Daoy (cell line): ENCODE measurements around the gene MOB3A. TPM values are rescaled to one million over a fixed set of nuclear protein-coding genes. Genes with fewer than 3 reads are reported as not detected.
A peak's percentile ranks its signal among the peaks of the same experiment; 100 is the strongest.
"Not testable (repeated sequence)": the region's sequence is repeated elsewhere in the genome, so short reads cannot be mapped to it uniquely, and the experiment has no call there.

Experiments
- DNase-seq: peaks from one replicate; pipeline ENCODE4 v3.0.0-alpha.2; 2015; ENCODE audit warnings: low read depth
- total RNA-seq: library from RNA; depleted of rRNA; stranded (reverse); fragments of >200 nt; shearing (Covaris generic); gene quantifications from 2 replicates; pipeline ENCODE4 v1.2.3, GENCODE V29; 2014

MOB3A gene
- total RNA-seq, 1 experiment from 2014 or later, result 11.1 TPM

DNA sequence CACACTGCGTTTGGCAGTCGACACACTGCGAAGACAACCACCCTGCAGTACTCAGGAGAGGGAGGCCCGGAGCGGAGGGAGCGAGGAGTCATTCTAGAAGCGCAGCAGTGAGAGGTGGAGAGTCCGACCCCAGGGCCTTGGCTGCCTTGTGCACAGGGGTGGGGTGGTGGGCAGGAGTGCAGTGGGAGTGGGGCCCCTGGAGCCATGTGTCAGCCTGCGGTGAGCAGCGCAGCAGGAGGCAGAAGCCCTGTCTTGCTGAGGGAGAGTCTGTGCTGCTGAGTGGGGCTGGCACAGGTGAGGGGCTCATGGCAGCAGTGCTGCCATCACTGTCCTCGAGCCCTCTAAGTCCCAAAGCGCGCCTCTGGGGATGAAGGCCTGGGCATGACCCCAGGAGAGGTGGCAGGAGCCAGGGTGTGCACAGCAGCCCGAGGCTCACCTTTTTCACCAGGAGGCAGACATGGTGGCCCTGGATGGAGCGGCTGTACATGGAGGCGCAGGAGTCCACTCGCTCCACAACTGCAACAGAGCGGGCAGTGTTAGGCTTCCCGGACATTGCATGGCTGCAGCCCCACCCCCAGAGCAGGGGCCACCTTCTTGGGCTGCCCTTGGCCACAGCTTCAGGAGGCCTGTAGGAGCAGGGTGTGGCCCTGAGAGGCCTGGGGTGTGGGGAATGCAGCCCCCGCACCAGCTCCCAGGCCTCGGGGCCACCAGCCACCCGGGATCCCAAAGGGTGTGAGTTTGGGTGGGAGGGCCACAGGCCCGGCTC, 12.3 kb upstream of the MOB3A start:
- DNase-seq, result no peak

DNA sequence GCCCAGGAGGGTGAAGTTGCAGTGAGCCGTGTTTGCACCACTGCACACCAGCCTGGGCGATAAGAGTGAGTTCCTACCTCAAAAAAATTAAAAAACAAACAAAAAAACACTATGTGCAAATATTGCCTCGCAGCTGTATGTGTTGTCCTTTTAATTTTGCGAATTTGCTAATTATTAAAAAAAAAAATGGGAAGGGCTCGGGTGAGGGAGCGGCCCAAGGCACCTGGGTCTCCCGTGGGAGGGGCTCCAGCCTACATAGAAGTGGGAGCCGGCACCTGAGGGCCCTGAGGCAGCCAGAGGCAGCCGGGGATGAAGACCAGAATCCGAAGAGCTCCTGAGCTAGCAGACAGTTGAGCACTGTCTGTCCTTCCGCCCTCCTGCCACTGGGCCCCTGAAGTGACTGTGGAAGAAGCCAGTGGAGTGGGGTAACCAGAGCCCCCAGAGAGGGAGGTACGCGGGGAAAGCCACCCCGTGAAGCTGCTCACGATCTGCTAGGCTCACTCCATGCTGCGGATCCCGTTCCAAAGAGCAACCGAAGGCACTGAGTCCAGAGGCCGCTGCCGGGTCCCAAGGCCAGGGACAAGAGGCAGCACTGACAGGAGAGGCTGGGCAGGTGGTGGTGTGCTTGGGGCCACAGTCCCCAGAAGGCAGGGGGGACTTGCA, 7.0 kb upstream of the MOB3A start:
- DNase-seq, result no peak

DNA sequence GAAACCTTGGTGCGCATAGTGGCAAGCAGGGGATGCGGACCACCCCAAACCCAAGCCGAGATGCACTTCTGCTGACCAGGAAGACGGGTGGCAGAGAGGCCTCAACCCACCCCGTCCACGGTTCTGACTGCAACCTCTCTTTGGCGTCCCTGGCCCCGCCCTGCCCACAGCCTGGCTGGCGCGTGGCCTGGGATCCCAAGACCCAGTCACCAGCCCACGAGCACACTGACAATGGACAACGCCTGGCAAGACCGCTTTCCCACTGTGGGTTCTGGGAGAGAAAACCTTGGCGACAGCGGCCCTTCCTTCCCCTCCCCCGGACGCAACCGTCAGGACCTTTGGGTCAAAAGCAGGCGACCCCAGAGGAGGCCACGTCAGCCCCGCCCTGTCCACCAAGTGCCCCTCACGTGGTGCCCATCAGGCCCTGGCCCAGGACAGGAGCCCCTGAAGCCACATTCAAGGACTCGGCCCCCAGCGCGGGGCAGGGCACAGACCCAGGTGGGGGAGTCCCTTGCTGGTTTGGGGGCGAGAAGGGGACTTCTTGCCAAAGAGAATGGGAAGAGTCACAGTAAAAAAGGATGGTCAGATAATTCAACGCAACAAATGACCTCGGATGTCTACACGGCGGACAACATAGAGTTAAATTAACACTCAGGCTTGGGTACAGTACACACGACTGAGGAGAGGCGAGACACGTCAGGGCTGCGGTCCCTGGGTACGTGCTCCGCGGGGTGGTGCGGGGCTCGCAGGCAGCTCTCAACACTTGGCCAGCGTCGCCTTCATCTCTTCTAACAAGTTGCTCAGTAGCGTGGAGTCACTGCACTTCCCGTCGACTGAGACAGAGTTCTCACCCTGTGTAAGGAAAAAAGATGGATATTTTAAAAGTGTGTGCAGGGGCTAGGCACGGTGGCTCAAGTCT, 5.5 kb upstream of the MOB3A start:
- DNase-seq, result no peak

DNA sequence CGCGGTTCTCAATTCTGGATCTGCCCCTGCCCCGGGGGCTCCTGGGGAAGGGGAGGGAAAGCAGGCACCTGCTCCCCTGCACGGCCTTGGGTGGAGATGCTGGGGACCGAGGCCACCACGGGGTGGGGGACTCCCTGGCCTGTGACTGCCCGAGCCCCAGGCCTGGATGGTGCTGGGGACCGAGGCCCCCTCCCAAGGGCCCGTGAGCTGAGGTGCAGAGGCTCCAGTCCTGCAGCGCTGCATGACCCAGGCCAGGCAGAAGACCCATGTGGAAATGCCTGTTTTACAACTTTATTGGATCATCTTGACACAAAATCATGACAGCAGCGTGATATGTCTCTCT, 4.6 kb upstream of the MOB3A start:
- no peak for DNase-seq

DNA sequence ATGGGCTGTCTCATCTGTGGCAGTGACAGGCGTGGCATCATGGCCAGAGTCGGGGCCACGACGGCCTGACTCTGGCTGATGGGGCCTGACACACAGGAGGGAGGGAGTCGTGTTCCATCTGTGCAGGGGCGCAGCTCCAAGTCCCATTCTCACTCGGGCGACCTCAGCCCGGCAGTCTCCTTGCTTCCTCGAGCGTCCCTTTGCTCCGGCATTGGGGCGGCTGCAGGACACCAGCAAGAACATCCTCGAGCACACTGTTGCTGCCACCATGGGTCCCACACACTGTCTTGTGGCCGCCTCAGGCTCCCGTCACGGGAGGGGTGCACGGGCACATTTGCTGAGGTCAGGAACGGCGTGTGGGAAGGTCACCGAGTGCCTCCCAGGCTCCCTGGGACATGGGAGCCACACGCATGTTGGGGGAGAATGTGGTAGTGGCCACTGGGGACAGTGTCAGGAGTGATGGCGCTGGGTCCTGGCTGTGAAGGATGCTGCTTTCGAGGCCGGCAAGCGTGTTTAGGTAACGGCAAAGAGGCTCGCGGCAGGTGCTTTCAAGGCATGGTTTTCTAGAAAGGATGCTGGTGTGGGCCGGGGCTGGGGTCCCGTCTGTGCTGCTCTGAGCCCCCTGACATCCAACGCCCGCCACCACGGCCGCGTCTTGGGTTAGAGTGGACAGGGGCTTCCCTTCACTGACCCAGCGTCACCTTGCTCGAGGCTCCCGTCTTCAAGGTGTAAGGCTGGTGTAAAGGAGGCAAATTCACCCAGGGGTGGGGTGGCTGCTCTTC, 4.0 kb upstream of the MOB3A start:
- DNase-seq, result no peak

DNA sequence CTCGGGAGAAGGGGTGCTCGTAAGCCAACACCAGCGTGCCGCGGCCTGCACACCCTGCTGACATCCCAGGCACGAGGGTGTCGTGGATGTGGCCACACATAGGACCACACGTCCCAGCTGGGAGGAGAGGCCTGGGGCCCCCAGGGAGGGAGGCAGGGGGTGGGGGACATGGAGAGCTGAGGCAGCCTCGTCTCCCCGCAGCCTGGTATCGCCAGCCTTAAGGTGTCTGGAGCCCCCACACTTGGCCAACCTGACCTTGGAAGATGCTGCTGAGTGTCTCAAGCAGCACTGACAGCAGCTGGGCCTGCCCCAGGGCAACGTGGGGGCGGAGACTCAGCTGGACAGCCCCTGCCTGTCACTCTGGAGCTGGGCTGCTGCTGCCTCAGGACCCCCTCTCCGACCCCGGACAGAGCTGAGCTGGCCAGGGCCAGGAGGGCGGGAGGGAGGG, 3.0 kb upstream of the MOB3A start:
- DNase-seq, result no peak

DNA sequence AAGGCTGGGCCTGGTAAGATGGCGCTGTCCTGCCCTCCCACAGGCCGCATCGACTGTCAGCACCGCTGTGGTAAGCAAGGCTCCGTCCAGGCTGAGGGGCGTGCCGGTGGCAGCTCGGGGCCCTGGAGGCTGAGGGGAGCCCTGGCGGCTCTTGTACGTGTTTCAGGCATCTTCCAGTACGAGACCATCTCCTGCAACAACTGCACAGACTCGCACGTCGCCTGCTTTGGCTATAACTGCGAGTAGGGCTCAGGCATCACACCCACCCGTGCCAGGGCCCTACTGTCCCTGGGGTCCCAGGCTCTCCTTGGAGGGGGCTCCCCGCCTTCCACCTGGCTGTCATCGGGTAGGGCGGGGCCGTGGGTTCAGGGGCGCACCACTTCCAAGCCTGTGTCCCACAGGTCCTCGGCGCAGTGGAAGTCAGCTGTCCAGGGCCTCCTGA, 1.8 kb upstream of the MOB3A start:
- DNase-seq, result no peak

DNA sequence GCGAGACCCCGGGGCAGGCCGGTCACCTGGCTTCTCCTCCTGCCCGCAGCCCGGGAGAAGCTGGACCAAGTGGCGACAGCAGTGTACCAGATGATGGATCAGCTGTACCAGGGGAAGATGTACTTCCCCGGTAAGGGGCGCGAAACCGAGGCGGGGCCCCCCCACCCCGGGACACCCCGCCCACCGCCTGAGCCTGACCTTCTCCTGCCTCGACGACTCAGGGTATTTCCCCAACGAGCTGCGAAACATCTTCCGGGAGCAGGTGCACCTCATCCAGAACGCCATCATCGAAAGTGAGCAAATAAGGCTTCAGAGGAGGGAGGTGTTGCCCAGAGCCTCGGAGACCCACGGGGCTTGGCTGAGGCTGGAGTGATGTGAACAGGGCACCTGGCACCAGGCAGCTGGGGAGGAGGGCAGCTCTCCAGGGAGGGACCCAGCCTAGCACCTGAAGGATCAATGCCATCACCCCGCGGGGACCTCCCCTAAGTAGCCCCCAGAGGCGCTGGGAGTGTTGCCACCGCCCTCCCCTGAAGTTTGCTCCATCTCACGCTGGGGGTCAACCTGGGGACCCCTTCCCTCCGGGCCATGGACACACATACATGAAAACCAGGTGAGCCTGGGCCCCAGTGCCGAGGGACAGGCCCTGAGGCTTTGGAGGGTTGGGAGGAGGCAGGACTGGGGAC, 1.2 kb upstream of the MOB3A start:
- DNase-seq, result no peak

DNA sequence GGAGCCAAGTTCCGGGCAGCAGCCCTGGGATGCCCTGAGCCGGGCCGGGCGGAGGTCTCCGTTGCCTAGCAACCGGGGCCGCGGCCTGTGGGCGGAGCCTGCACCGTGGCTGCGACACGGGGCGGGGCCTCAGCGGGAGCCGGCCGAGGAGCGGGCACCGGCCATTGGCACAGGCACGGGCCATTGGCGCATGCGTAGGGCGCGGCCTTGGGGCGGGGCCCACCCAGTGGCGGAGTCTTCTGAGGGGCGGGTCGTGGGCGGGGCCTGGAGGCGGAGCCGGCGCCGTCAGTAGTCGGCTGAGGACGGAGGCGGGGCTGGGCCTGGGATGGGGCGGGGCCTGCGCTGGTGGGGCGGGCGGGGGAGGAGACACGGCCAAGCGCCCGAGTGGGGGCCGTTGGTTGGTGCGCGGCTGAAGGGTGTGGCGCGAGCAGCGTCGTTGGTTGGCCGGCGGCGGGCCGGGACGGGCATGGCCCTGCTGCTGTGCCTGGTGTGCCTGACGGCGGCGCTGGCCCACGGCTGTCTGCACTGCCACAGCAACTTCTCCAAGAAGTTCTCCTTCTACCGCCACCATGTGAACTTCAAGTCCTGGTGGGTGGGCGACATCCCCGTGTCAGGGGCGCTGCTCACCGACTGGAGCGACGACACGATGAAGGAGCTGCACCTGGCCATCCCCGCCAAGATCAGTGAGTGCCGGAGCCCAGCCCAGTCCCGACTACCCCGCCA, 515 bp upstream of the MOB3A start, which contains the start of gene IZUMO4:
Gene IZUMO4 (plus strand): TSS at position 436 of the 723 bp plus-strand sequence. CDS start 31 bp downstream, at position 467.
- peak; percentile 99 for DNase-seq

DNA sequence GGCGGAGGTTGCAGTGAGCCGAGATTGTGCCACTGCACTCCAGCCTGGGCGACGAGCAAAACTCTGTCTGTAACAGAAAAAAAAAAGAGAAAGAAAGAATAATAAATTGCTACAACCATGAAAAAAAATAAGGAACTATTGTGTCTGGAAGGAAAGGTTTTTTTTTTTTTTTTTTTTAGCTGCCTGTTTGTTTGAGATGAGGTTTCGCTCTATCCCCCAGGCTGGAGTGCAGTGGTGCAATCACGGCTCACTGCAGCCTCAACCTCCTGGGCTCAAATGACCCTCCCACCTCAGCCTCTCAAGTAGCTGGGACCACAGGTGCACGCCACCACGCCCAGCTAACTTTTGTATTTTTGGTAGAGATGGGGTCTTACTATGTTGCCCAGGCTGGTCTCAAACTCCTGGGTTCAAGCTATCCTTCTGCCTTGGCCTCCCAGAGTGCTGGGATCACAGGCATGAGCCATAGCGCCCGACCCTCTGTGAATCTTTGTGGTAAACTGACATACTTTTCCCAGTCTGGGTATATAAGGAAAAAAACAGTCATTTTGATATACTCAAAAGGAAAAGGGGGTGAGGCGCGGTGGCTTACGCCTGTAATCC, 4.1 kb downstream of the MOB3A start:
- DNase-seq, result not testable (repeated sequence)

DNA sequence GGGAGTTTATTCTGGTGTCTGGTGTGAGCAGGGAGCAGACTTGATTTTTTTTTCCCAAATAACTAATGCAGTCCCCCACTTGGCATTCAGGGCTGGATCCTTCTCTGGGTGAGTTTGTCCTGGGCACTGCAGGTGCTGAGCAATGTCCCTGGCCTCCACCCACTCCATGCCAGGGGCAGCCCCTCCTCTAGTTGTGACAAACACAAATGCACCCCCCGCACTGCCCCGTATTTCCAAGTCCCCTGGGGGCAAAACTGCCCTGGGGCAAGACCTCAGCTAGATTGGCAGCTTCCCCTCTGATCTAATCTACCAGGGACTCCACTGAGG, 6.4 kb downstream of the MOB3A start:
- no peak for DNase-seq

DNA sequence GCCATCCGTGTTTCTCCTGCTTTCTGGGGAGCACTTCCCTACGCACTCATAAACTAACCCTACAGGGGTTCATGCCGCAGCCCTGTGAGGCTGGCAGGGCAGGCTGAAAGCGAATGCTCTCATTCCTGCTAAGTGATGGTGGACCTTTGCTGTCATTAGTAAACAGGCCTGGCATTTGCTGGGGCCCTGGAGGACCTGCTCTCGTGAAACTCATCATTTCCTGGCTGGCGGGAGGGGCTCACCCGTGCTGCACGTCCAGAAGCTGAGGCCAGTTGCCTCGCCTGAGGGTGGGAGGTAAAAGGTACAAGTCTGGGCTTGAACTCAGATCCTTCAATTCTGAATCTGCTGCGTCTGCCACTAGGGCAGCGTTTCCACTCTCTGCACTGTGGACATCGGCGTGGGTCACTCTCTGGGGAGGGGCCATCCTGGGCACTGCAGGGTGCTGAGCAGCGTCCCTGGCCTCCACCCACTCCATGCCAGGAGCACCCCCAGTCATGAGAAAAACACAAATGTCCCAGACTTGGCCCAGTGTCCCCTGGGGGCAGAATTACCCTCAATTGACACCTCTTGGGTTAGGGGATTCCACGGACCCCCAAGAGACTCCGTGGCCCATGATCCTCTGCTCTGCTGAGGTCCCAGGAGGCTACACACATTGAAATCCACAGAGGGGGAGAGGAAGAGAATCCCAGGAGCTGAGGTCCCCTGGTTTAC, 7.0 kb downstream of the MOB3A start:
- DNase-seq, result peak; percentile 50

DNA sequence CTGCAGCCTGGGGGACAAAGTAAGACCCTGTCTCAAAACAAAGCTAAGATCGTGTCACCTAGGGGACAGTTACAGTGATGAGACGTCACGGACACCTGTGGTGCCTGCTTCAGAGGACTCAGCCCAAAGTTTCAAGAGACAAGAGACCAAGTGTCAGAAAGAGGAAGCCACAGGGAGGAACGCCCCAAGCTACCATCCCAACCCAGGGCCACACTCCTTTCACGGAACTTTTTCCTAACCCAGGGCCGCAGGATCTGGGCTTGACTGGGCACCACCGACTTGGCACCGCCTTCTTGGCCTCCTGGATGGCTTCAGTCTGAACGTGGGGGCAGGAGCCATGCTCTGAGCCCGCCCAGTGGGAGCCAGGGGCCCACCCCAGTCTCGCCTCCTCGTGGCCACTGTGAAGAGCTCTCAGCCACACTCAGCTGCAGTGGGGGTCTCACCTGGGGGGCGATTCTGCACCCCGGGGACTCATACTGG, 8.5 kb downstream of the MOB3A start:
- no peak for DNase-seq

DNA sequence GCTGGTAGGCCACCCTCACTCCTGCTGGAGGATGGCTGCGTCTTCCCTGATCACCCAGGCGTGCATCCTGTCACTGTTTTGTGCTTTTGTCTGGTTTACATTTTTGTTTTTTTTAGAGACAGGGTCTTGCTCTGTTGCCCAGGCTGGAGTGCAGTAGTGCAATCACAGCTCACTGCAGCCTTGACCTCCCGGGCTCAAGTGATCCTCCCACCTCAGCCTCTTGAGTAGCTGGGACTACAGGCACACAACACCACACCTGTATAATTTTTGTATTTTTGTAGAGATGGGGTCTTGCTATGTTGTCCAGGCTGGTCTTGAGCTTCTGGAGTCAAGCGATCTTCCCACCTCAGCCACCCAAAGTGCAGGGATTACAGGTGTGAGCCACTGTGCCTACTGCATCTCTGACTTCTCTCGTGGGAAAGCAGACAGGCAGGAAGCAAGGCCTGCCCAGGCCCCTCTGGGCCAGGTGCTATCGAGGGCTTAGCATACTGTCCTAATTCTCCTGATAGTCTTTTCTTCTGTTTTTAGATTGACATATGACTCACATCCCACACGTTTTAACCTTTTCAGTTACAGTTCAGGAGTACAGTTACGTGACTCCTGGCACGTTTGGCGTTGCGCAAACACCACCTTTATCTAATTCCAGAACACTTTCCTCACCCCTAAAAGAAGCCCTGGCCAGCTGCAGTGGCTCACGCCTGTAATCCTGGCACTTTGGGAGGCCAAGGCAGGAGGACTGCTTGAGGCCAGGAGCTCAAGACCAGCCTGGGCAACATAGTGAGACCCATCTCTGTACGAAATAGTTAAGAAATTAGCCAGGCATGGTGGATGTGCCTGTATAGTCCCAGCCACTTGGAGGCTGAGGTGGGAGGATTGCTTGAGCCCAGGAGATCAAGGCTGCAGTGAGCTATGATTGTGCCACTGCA, 9.2 kb downstream of the MOB3A start:
- not testable (repeated sequence) for DNase-seq

DNA sequence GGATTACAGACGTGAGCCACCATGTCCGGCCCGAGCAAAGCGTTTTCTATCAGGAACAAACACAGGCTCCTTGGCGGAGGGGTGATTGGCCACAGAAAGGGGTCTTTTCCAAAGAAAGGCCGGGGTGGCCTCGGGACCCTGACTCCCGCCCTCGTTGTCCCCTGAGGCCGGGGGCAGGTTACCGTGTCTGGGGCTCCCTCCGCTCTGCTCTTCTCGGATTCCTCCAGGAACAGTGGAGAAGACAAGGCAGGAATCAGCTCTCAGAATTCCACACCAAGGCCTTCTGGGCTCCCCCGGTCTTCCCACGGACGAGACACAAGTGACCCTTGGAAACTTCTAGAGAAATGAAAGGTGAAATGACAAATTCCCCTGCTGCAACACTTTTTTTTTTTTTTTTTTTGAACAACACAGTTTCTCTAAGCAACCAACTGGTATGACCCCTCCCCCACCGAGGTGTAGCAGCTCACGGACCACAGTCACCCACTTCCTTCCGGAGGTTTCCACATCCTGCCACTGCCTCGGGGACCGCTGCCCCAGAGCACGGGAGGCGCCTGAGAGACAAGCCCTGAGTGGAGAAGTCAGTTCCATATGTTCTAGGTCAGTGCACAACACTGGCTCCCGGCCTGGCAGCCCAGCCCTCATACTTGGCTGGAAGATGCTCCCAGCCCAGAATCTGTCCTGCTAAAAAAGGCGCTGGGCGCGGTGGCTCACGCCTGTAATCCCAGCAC, 11.0 kb downstream of the MOB3A start:
- DNase-seq, result peak; percentile 81

DNA sequence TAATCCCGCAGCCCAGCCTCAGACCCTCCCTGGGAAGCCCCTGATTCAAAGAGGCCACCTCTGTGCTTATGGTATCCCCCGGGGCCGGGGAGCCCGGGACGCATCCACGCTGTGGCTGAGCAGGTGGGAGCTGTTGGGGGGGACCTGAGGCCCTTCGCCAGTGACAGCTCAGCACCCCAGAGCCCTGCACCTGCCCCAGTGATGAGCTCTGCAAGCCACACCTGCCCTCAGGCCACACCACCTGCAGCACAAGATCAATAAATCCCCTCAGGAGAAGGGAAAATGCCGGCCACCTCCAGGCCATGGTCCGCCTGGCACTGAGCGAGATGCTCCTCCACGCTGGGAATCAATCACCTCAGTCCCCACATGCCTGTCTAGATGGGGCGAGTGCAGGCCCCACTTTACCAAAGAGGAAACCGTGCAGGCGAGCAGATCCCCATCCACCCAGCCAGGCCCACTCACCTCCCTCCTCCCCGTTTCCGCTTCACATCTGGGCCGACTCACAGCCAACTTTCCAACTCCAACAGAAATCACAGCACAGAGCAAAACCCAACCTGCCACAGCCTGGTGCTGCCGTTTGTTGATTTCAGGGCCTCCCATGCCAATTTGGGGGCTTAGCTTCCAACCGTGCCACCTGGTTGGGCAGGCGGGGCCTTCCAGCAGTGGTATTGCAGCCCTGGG, 12.8 kb downstream of the MOB3A start:
- no peak for DNase-seq
